Measurements from ENCODE around the gene EGFLAM.
A peak's percentile ranks its signal among the peaks of the same experiment; 100 is the strongest.

Gene EGFLAM

GRCh38 chr5:38258319-38259061 is at the start of gene EGFLAM:
Gene EGFLAM, plus strand, starts transcription at chr5:38258559. Its CDS starts 196 bp downstream, at chr5:38258755.
- DNase-seq (ENCODE audit: low read depth) = no peak

- peak; percentile 4 for DNase-seq (ENCODE audit: low read depth)
These were observed 49.5 kb upstream of the EGFLAM start for GRCh38 chr5:38208782-38209378.

GRCh38 chr5:38210676-38211353 is 47.5 kb upstream of the EGFLAM start:
- no peak for DNase-seq (ENCODE audit: low read depth)

GRCh38 chr5:38211354-38211710 is 47.0 kb upstream of the EGFLAM start:
- no peak for DNase-seq (ENCODE audit: low read depth)

GRCh38 chr5:38212307-38212706 is 46.1 kb upstream of the EGFLAM start:
- DNase-seq (ENCODE audit: low read depth) = no peak

- DNase-seq (ENCODE audit: low read depth) = no peak
These were observed 32.3 kb upstream of the EGFLAM start for GRCh38 chr5:38226091-38226490.

GRCh38 chr5:38228914-38229313 is 29.4 kb upstream of the EGFLAM start:
- DNase-seq (ENCODE audit: low read depth) = no peak

GRCh38 chr5:38234737-38235136 is 23.6 kb upstream of the EGFLAM start:
- DNase-seq (ENCODE audit: low read depth) = no peak

GRCh38 chr5:38237681-38238080 is 20.7 kb upstream of the EGFLAM start:
- no peak for DNase-seq (ENCODE audit: low read depth)

- DNase-seq (ENCODE audit: low read depth) = no peak
These were observed 18.1 kb upstream of the EGFLAM start for GRCh38 chr5:38240212-38240611.

GRCh38 chr5:38241655-38242054 is 16.7 kb upstream of the EGFLAM start:
- no peak for DNase-seq (ENCODE audit: low read depth)

- no peak for DNase-seq (ENCODE audit: low read depth)
These were observed 13.1 kb upstream of the EGFLAM start for GRCh38 chr5:38245307-38245706.

- DNase-seq (ENCODE audit: low read depth) = no peak
These were observed 9.1 kb upstream of the EGFLAM start for GRCh38 chr5:38249301-38249700.

GRCh38 chr5:38249812-38250211 is 8.5 kb upstream of the EGFLAM start:
- DNase-seq (ENCODE audit: low read depth) = no peak

- DNase-seq (ENCODE audit: low read depth) = no peak
These were observed 7.5 kb upstream of the EGFLAM start for GRCh38 chr5:38250763-38251448.

- DNase-seq (ENCODE audit: low read depth) = no peak
These were observed 4.6 kb upstream of the EGFLAM start for GRCh38 chr5:38253759-38254158.

GRCh38 chr5:38257308-38258041 is 884 bp upstream of the EGFLAM start:
- DNase-seq (ENCODE audit: low read depth) = no peak

GRCh38 chr5:38258042-38258318 is 379 bp upstream of the EGFLAM start:
- DNase-seq (ENCODE audit: low read depth) = no peak

GRCh38 chr5:38259062-38259808 is 876 bp downstream of the EGFLAM start:
- no peak for DNase-seq (ENCODE audit: low read depth)

- DNase-seq (ENCODE audit: low read depth) = no peak
These were observed 1.4 kb downstream of the EGFLAM start for GRCh38 chr5:38259809-38260160.

GRCh38 chr5:38263983-38264382 is 5.6 kb downstream of the EGFLAM start:
- no peak for DNase-seq (ENCODE audit: low read depth)

All from fibroblast of the conjunctiva (primary cell).